Activated CD8-positive, alpha-beta memory T cell treated with anti-CD3 and anti-CD28 coated beads, Interleukin-2, amount 50 U/mL, for 4 hours (primary cell): ENCODE results near the gene SMIM9.

Experiments used
- DNase-seq: peaks from one replicate; pipeline ENCODE4 v3.0.0-alpha.2; 2020

Gene SMIM9

GRCh38 chrX:154813801-154814200, 20.7 kb downstream of the SMIM9 start:
- DNase-seq, result no peak

GRCh38 chrX:154812341-154813101, 21.9 kb downstream of the SMIM9 start:
- DNase-seq, result no peak

- no peak for DNase-seq
Observed at GRCh38 chrX:154809939-154810665, 24.4 kb downstream of the SMIM9 start.

GRCh38 chrX:154806837-154807501, 27.5 kb downstream of the SMIM9 start:
- no peak for DNase-seq

- no peak for DNase-seq
Observed at GRCh38 chrX:154805696-154806091, 28.8 kb downstream of the SMIM9 start.

- DNase-seq, result peak; percentile 73
Observed at GRCh38 chrX:154804957-154805695, 29.3 kb downstream of the SMIM9 start, which contains the start of gene MPP1. MPP1 (minus strand) TSS chrX:154805485; CDS start chrX:154805373, 112 bp downstream.

- no peak for DNase-seq
Observed at GRCh38 chrX:154804261-154804956, 30.1 kb downstream of the SMIM9 start.

GRCh38 chrX:154802947-154803346, 31.5 kb downstream of the SMIM9 start:
- DNase-seq, result no peak

- no peak for DNase-seq
Observed at GRCh38 chrX:154800478-154801210, 33.8 kb downstream of the SMIM9 start.

- no peak for DNase-seq
Observed at GRCh38 chrX:154799556-154800348, 34.7 kb downstream of the SMIM9 start.

- no peak for DNase-seq
Observed at GRCh38 chrX:154797006-154797405, 37.5 kb downstream of the SMIM9 start.

GRCh38 chrX:154795016-154795415, 39.4 kb downstream of the SMIM9 start:
- DNase-seq, result no peak

GRCh38 chrX:154793084-154793795, 41.2 kb downstream of the SMIM9 start:
- DNase-seq, result no peak

GRCh38 chrX:154791939-154792338, 42.5 kb downstream of the SMIM9 start:
- no peak for DNase-seq

- DNase-seq, result no peak
Observed at GRCh38 chrX:154791467-154791866, 43.0 kb downstream of the SMIM9 start.

GRCh38 chrX:154785716-154786115, 48.7 kb downstream of the SMIM9 start:
- DNase-seq, result no peak

GRCh38 chrX:154784149-154784995, 50.1 kb downstream of the SMIM9 start:
- no peak for DNase-seq

GRCh38 chrX:154780968-154781367, 53.5 kb downstream of the SMIM9 start:
- no peak for DNase-seq

GRCh38 chrX:154779261-154779660, 55.2 kb downstream of the SMIM9 start:
- DNase-seq, result no peak
